ENCODE data around the gene SORCS1. TPM values are rescaled to one million over a fixed set of nuclear protein-coding genes. Genes with fewer than 3 reads are reported as not detected.
A peak's percentile ranks its signal among the peaks of the same experiment; 100 is the strongest.

SORCS1 gene
- total and polyA plus RNA-seq, 12 donors, result 0.30 to 5.5 (median 1.3) TPM

GRCh38 chr10:106925191-106925590 is 239.3 kb downstream of the SORCS1 start:
- Histone ChIP-seq H3K9me3 (no peaks in the 10 kb centered on the region), H3K27me3 (peaks cover 0 to under 1% (median 0%) of the 10 kb centered on the region in 7 donors), H3K4me3 (no peak overlapping the region), H3K4me1 (no peaks in the 10 kb centered on the region), H3K36me3 (no peaks in the 10 kb centered on the region), H3K27ac (no peak overlapping the region)
- ATAC-seq, result no peak
- intact Hi-C loops (cut with DNase I), result no loop called here
- no peak for TF ChIP-seq CTCF (IDR thresholded peaks at IDR 0.05)
- no peak for DNase-seq

- DNase-seq, result no peak
- WGBS, 2 donors, result 86 to 89% methylated on average over 4 of the region's 4 CpGs
- no peak overlapping the region for H3K27ac ChIP-seq
Observed at GRCh38 chr10:106920538-106920937, 244.0 kb downstream of the SORCS1 start.

DNA sequence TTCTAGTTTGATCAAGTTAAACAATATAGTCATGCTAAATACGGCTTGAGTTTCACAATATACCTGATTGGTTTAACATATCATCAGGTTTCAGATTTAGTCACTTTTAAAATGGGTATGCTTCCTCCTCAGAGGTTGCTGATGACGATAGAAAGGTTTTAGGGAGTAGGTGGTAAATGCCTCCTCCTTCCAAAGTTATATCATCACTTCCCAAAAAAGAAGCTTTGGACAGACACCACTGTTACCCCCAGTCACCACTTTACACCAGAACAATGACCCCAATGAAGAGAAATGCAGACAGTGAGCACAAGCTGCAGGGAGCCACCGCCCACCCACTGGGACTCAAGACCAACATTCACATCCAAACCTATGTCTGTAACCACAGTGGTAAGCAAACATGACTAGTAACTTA is 244.6 kb downstream of the SORCS1 start:
- 77 to 87% methylated on average over 3 of the region's 3 CpGs for WGBS, 2 donors
- no peaks in the 10 kb centered on the region for H3K36me3 ChIP-seq
- ATAC-seq (no peak), DNase-seq (no peak)
- no peaks in the 10 kb centered on the region for H3K9me3 ChIP-seq
- no peak overlapping the region for H3K4me3 ChIP-seq
- peaks cover 0 to 11% (median 0%) of the 10 kb centered on the region in 9 donors for H3K4me1 ChIP-seq
- TF ChIP-seq CTCF (IDR thresholded peaks at IDR 0.05), result no peak
- H3K27ac ChIP-seq, result no peak overlapping the region
- H3K27me3 ChIP-seq, result no peaks in the 10 kb centered on the region
- intact Hi-C loops (cut with DNase I), result no loop called here

More at GRCh38 chr10:106920538-106920937, 244.0 kb downstream of the SORCS1 start:
- Histone ChIP-seq H3K4me1 (peaks cover 0 to 11% (median 0%) of the 10 kb centered on the region in 9 donors), H3K4me3 (no peak overlapping the region), H3K36me3 (no peaks in the 10 kb centered on the region), H3K27me3 (no peaks in the 10 kb centered on the region), H3K9me3 (no peaks in the 10 kb centered on the region)
- no peak for ATAC-seq
- no peak for TF ChIP-seq CTCF (IDR thresholded peaks at IDR 0.05)
- intact Hi-C loops (cut with DNase I), result no loop called here

- intact Hi-C loops (cut with DNase I), result no loop called here
- TF ChIP-seq CTCF (IDR thresholded peaks at IDR 0.05), result no peak
- ATAC-seq, result peak in 6 of 8 donors; percentile 46 to 96 (median 90)
Observed at GRCh38 chr10:106917452-106918055, 247.0 kb downstream of the SORCS1 start.

More at GRCh38 chr10:106917452-106918055, 247.0 kb downstream of the SORCS1 start:
- Histone ChIP-seq H3K4me3 (no peak overlapping the region), H3K4me1 (peaks cover 0 to 11% (median 0%) of the 10 kb centered on the region in 9 donors), H3K9me3 (no peaks in the 10 kb centered on the region), H3K36me3 (no peaks in the 10 kb centered on the region), H3K27me3 (peaks cover 0 to 6% (median 0%) of the 10 kb centered on the region in 7 donors), H3K27ac (no peak overlapping the region)
- peak in 1 of 2 donors; percentile 40 for DNase-seq
- WGBS, 2 donors, result 10 to 18% methylated on average over 4 of the region's 4 CpGs
